ENCODE data around the gene CD2BP2.

DNA sequence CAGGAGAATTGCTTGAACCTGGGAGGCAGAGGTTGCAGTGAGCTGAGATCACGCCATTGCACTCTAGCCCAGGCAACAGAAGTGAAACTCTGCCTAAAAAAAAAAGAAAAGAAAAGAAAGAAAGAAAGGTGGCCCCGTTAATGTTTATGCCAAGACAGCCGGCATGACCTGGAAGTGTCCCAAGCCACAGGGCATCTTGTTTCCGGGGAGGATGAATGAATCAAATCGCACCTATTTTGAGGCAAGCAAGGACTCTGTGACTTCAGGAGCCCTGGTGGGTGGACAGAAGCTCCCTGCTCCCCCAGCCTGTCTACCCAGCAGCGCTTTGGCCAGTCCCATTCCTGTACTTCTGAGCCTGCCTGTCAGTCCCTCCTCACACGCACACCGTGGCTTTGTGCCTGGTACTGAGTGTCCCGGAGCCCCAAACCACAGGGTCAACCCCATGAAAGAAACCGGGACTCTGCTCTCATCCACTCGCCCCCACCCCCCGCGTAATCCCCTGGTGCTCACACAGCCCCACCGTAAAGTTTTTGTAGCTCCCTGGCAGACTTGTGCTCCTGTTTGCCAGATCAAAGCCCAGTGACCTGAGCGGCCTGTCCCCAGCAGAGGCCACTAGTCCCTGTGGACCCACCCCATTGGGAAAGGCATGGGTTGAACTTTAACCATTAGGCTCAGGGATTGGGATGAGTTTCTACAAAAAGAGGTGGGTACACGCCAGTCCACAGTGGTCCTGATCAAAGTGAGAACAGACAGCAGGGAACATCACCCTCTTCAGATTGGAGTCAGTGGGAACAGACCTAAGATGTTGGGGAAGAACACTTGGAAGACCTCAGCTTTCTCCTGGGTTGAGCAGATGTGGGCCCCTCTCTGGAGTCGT, 19.3 kb downstream of the CD2BP2 start:
- TF ChIP-seq, protein P1, sequence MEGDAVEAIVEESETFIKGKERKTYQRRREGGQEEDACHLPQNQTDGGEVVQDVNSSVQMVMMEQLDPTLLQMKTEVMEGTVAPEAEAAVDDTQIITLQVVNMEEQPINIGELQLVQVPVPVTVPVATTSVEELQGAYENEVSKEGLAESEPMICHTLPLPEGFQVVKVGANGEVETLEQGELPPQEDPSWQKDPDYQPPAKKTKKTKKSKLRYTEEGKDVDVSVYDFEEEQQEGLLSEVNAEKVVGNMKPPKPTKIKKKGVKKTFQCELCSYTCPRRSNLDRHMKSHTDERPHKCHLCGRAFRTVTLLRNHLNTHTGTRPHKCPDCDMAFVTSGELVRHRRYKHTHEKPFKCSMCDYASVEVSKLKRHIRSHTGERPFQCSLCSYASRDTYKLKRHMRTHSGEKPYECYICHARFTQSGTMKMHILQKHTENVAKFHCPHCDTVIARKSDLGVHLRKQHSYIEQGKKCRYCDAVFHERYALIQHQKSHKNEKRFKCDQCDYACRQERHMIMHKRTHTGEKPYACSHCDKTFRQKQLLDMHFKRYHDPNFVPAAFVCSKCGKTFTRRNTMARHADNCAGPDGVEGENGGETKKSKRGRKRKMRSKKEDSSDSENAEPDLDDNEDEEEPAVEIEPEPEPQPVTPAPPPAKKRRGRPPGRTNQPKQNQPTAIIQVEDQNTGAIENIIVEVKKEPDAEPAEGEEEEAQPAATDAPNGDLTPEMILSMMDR (IDR thresholded peaks at IDR 0.05): no peak
- no peak for TF ChIP-seq POLR2A (IDR thresholded peaks at IDR 0.05)

Measured in testis (tissue), 2 donors.